ENCODE results near the gene TLE2.
"Not testable (repeated sequence)": the region's sequence is repeated elsewhere in the genome, so short reads cannot be mapped to it uniquely, and the experiment has no call there.

TLE2 gene

DNA sequence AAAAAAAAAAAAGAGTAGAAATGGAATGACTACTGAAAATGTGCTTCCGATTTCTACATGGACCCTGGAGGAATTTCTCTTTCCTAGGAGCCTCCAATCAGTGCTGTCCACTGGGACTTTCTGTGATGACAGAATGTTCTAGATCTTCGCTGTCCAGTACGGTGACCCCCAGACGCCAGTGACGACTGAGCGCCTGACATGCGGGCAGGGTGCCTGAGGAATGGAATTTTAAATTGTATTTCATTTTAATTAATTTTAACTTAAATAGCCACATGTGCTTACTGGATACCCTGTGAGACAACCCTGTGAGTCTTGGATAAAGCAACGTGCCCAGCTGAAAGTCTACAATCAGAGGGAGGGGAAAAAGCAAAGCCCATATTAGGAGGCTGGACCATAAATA, 55.9 kb downstream of the TLE2 start:
- DNase-seq (ENCODE audit: low read depth, low spot score) = no peak
- TF ChIP-seq, protein P1, sequence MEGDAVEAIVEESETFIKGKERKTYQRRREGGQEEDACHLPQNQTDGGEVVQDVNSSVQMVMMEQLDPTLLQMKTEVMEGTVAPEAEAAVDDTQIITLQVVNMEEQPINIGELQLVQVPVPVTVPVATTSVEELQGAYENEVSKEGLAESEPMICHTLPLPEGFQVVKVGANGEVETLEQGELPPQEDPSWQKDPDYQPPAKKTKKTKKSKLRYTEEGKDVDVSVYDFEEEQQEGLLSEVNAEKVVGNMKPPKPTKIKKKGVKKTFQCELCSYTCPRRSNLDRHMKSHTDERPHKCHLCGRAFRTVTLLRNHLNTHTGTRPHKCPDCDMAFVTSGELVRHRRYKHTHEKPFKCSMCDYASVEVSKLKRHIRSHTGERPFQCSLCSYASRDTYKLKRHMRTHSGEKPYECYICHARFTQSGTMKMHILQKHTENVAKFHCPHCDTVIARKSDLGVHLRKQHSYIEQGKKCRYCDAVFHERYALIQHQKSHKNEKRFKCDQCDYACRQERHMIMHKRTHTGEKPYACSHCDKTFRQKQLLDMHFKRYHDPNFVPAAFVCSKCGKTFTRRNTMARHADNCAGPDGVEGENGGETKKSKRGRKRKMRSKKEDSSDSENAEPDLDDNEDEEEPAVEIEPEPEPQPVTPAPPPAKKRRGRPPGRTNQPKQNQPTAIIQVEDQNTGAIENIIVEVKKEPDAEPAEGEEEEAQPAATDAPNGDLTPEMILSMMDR (IDR thresholded peaks at IDR 0.05; ENCODE audit: low read depth, low read length) = no peak
- in situ Hi-C loops (cut with HindIII; ENCODE audit: low sequenced_read_pairs) = no loop called here
- H3K4me3 ChIP-seq (ENCODE audit: low read depth, low read length) = no peak overlapping the region

DNA sequence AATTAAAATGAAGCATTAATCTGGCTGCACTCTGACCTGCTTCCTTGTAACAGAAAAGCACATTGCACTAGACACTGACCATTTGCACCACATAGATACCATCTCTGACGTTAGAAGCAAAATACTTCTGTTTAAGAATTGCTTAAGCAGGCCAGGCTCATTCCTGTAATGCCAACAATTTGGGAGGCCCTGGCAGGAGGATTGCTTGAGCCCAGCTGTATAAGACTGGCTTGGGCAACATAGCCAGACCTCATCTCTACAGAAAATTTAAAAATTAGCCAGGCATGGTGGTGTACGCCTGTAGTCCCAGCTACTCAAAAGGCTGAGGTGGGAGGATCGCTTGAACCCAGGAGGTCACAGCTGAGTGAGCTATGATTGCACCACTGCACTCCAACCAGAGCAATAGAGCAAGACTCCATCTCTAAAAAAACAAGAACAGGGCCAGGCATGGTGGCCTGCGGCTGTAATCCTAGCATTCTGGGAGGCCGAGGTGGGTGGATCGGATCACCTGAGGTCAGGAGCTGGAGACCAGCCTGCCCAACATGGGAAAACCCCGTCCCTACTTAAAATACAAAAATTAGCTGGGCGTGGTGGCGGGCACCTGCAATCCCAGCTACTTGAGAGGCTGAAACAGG, 58.8 kb downstream of the TLE2 start:
- no peak overlapping the region for H3K4me3 ChIP-seq (ENCODE audit: low read depth, low read length)
- in situ Hi-C loops (cut with HindIII; ENCODE audit: low sequenced_read_pairs) = no loop called here
- TF ChIP-seq, protein P1 (IDR thresholded peaks at IDR 0.05; ENCODE audit: low read depth, low read length) = no peak
- DNase-seq (ENCODE audit: low read depth, low spot score) = no peak

DNA sequence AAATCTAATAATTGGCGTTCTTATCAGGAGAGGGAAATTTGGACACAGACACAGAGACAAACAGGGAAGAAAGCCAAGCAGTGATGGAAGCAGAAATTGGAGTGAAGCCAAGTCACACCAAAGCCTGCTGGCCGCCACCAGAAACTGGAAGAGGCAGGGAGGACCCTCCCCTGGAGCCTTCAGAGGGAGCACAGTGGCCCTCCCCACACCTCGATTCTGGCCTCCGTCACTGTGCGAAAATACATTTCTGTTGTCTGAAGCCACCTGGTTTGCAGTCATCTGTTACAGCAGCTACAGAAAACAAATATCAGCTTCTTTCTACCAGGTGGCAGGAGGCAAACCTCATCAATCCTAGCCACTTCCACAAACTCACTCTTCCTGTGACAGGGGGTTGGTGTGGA, 60.0 kb downstream of the TLE2 start:
- H3K4me3 ChIP-seq (ENCODE audit: low read depth, low read length) = no peak overlapping the region
- TF ChIP-seq, protein P1 (IDR thresholded peaks at IDR 0.05; ENCODE audit: low read depth, low read length) = no peak
- DNase-seq (ENCODE audit: low read depth, low spot score) = no peak
- in situ Hi-C loops (cut with HindIII; ENCODE audit: low sequenced_read_pairs) = no loop called here

DNA sequence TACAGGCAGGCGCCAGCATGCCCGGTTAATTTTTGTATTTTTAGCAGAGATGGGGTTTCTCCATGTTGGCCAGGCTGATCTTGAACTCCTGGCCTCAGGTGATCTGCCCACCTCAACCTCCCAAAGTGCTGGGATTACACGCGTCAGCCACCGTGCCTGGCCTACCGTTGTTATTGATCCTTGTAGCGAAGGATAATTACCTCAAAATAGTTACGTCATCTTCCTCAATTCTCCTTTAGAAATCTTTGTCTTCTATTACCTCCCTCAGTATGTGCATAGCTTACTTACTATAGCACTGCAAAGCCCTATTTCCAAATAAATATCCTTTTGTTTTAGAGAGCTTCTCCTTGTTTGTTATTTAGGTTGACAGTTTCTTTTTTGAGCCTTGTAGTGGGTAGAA, 61.1 kb downstream of the TLE2 start:
- in situ Hi-C loops (cut with HindIII; ENCODE audit: low sequenced_read_pairs) = no loop called here
- TF ChIP-seq, protein P1 (IDR thresholded peaks at IDR 0.05; ENCODE audit: low read depth, low read length) = no peak
- no peak overlapping the region for H3K4me3 ChIP-seq (ENCODE audit: low read depth, low read length)
- no peak for DNase-seq (ENCODE audit: low read depth, low spot score)

DNA sequence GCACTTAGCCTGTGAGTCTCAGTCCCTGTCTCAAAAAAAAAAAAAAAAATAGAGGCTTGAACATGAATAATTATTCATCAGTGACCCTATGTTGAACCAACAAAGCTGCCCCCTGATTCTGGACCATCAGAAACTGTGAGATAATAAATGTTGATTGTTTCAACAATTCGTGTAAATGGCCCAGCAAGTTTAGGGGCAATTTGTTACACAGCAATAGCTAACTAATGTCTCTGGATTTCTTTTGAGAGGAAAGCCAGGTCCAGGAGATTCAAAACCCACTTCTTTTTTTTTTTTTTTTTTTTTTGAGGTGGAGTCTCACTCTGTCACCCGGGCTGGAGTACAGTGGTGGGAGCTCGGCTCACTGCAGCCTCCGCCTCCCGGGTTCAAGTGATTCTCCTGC, 64.2 kb downstream of the TLE2 start:
- H3K4me3 ChIP-seq (ENCODE audit: low read depth, low read length) = no peak overlapping the region
- TF ChIP-seq, protein P1 (IDR thresholded peaks at IDR 0.05; ENCODE audit: low read depth, low read length) = no peak
- DNase-seq (ENCODE audit: low read depth, low spot score) = no peak
- in situ Hi-C loops (cut with HindIII; ENCODE audit: low sequenced_read_pairs) = no loop called here

DNA sequence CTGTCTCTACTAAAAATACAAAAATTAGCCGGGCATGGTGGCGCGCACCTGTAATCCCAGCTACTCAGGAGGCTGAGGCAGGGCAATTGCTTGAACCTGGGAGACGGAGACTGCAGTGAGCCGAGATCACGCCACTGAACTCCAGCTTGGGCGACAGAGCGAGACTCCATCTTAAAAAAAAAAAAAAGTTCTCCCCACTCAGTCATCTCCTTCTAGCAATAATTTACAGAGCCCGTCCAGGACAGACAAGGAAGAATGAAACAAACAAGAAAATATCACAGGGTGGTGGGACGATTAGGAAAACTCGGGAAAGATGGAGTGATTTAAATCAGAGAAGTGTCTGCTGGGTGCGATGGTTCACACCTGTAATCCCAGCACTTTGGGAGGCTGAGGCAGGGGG, 65.4 kb downstream of the TLE2 start:
- in situ Hi-C loops (cut with HindIII; ENCODE audit: low sequenced_read_pairs); DNase-seq (ENCODE audit: low read depth, low spot score); H3K4me3 ChIP-seq (ENCODE audit: low read depth, low read length): not testable (repeated sequence)

DNA sequence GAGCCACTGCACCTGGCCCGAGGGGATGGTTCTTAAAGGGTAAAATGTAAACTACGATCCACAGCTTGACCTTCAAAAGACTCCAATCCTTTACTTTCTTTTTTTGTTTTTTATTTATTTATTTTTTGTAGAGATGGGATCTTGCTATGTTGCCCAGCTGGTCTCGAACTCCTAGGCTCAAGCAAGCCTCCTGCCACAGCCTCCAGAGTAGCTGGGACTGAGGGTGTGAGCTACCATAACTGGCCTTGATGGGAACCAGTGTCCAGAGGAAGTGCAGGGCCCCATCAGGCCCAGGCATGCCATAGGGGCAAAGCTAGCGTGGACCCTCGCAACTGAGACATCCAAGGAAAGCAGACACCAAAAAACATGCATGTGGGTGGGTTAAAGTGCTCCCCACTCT, 66.0 kb downstream of the TLE2 start:
- no peak overlapping the region for H3K4me3 ChIP-seq (ENCODE audit: low read depth, low read length)
- DNase-seq (ENCODE audit: low read depth, low spot score) = no peak
- in situ Hi-C loops (cut with HindIII; ENCODE audit: low sequenced_read_pairs) = no loop called here
- TF ChIP-seq, protein P1 (IDR thresholded peaks at IDR 0.05; ENCODE audit: low read depth, low read length) = no peak

All from astrocyte of the spinal cord (primary cell).